ENCODE data around the gene CDH8.

Gene CDH8

DNA sequence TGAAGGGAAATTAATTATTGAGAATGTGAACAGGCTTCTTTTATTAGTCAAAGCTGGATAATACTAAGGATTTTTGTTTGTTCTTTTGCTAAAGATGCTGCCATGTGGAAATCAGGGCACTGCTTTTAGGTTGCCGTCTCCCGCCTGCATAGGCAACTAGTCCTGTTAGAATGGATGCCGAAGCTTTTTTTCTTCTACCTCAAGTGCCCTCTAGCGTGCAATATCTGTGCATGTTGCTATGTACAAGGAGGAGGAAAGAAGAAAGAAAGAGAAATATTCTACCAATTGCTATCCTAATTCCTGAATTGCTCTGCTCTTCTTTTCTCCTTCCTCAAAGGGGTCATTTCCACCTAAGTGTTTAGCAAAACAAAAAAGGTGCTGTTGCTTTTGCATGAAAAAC is 5.2 kb upstream of the CDH8 start:
- peaks cover 4% of the 10 kb centered on the region for H3K9me3 Mint-ChIP-seq
- H3K27me3 Mint-ChIP-seq: peaks cover 13% of the 10 kb centered on the region
- H3K36me3 Mint-ChIP-seq (ENCODE audit: low read depth): no peaks in the 10 kb centered on the region
- no peak overlapping the region for H3K27ac Mint-ChIP-seq
- no peaks in the 10 kb centered on the region for H3K4me1 Mint-ChIP-seq (ENCODE audit: low read depth)
- H3K4me3 Mint-ChIP-seq: no peak overlapping the region

DNA sequence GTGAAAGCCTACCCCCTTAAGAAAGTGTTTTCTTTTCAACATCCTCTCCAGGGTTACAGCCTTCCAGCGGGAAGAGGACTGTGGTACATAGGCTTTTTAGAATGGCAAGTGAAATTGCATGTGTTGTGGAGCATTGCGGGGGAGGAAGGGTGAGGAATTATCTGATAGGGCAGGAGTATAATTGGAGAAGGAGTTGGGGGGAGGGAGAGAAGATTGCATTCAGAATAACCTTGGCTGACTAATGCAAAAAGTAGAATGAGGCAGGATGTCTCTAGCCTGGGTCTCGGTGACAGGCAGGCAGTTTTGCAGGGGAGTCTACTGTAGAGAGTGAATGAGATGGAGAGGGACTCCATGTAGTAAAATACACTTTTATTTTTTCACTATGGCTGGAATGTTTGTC is 2.4 kb upstream of the CDH8 start:
- Mint-ChIP-seq H3K27ac (no peak overlapping the region), H3K9me3 (peaks cover 3% of the 10 kb centered on the region), H3K4me3 (no peak overlapping the region), H3K27me3 (peaks cover 23% of the 10 kb centered on the region), H3K36me3 (ENCODE audit: low read depth) (no peaks in the 10 kb centered on the region), H3K4me1 (ENCODE audit: low read depth) (no peaks in the 10 kb centered on the region)

DNA sequence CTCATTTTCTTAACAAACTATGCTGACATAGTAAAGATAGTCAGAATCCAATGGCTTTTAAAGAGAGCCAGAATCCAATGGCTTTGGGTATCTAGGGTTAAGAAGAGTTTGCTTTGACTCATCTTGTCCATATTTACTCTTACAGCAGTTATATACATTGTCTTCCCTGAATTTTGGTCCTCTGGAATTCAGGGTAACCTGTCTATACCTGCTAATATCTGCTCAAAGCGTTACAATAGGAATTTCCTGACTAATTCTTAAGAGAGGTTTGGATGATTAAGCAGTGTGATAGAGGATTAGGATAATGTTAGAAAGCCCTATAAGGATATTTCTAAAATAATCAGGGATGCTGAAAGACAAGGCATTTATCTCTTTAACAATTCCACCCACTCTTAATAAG is 2.0 kb upstream of the CDH8 start:
- H3K9me3 Mint-ChIP-seq: no peaks in the 10 kb centered on the region

GRCh38 chr16:62036802-62037135 is 531 bp upstream of the CDH8 start:
- Mint-ChIP-seq H3K27ac (no peak overlapping the region), H3K27me3 (peaks cover 30% of the 10 kb centered on the region), H3K36me3 (ENCODE audit: low read depth) (no peaks in the 10 kb centered on the region), H3K9me3 (no peaks in the 10 kb centered on the region), H3K4me1 (ENCODE audit: low read depth) (no peaks in the 10 kb centered on the region), H3K4me3 (no peak overlapping the region)

More for the DNA sequence above, 2.0 kb upstream of the CDH8 start:
- Mint-ChIP-seq H3K27ac (no peak overlapping the region), H3K36me3 (ENCODE audit: low read depth) (no peaks in the 10 kb centered on the region), H3K27me3 (peaks cover 27% of the 10 kb centered on the region), H3K4me3 (no peak overlapping the region), H3K4me1 (ENCODE audit: low read depth) (no peaks in the 10 kb centered on the region)

DNA sequence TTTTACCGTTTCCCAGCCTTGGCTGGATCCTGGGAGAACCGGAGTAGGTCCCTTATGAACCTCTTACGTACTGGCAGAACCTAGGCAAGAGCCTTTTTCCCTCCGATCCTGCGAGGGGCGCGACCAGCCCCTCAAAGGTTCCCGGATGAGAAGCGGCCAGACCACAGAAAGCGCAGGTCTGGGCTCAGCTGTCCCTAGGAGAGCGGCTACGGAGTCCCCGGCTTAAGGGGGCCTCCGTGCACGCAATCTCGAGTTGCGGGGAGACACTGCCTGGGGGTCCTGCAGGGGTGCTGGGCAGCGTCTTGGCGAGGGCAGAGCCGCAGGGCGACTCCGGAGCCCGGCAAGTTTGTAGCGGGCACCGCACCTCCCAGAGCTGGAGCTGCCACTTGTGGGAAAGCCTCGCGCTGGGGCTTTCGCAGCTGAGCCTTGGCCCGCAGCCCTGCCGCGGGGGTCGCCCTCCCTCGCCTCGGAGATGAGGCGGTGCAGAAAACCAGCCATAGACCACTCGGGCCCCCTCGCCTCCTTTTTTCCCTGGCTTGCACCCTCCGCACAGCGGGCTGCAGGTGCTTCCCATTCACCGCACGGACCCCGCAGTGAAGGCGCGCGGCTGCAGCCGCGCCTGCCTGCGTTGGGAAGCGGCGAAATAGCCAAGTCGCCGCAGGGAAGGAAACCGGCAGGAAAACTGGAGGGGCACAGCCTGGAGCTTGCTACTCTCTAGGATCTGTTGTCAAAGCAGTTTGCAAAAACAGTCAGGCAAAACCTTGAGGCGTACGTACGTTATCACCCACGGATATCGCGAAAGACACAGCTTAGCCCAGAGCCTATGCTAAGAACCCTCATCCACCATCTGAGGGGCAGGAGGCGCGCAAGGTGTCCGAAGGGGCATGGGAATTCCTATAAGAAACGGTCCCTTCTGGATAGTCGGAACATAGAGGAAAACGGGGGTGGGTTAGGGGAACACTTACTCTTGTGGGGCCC is 834 bp downstream of the CDH8 start:
- H3K9me3 Mint-ChIP-seq: no peaks in the 10 kb centered on the region

GRCh38 chr16:62034231-62035114 is 1.8 kb downstream of the CDH8 start:
- Mint-ChIP-seq H3K27ac (no peak overlapping the region), H3K27me3 (peaks cover 30% of the 10 kb centered on the region), H3K4me1 (ENCODE audit: low read depth) (no peaks in the 10 kb centered on the region), H3K36me3 (ENCODE audit: low read depth) (no peaks in the 10 kb centered on the region), H3K4me3 (no peak overlapping the region), H3K9me3 (peaks cover under 1% of the 10 kb centered on the region)

More for the DNA sequence above, 834 bp downstream of the CDH8 start:
- no peak overlapping the region for H3K4me3 Mint-ChIP-seq
- H3K27ac Mint-ChIP-seq: no peak overlapping the region
- no peaks in the 10 kb centered on the region for H3K4me1 Mint-ChIP-seq (ENCODE audit: low read depth)
- peaks cover 30% of the 10 kb centered on the region for H3K27me3 Mint-ChIP-seq
- no peaks in the 10 kb centered on the region for H3K36me3 Mint-ChIP-seq (ENCODE audit: low read depth)

GRCh38 chr16:62033065-62033464 is 3.2 kb downstream of the CDH8 start:
- no peaks in the 10 kb centered on the region for H3K4me1 Mint-ChIP-seq (ENCODE audit: low read depth)
- H3K9me3 Mint-ChIP-seq: peaks cover 3% of the 10 kb centered on the region
- H3K4me3 Mint-ChIP-seq: no peak overlapping the region
- H3K27me3 Mint-ChIP-seq: peaks cover 25% of the 10 kb centered on the region
- H3K36me3 Mint-ChIP-seq (ENCODE audit: low read depth): no peaks in the 10 kb centered on the region
- H3K27ac Mint-ChIP-seq: no peak overlapping the region

GRCh38 chr16:62029947-62030346 is 6.3 kb downstream of the CDH8 start:
- Mint-ChIP-seq H3K27me3 (peaks cover 17% of the 10 kb centered on the region), H3K4me1 (ENCODE audit: low read depth) (no peaks in the 10 kb centered on the region), H3K36me3 (ENCODE audit: low read depth) (no peaks in the 10 kb centered on the region), H3K27ac (no peak overlapping the region), H3K9me3 (peaks cover 3% of the 10 kb centered on the region), H3K4me3 (no peak overlapping the region)

- Mint-ChIP-seq H3K27ac (no peak overlapping the region), H3K4me1 (ENCODE audit: low read depth) (no peaks in the 10 kb centered on the region), H3K27me3 (no peaks in the 10 kb centered on the region), H3K9me3 (no peaks in the 10 kb centered on the region), H3K4me3 (no peak overlapping the region), H3K36me3 (ENCODE audit: low read depth) (no peaks in the 10 kb centered on the region)
These were observed 13.6 kb downstream of the CDH8 start for GRCh38 chr16:62022688-62023087.

- no peak overlapping the region for H3K4me3 Mint-ChIP-seq
- no peaks in the 10 kb centered on the region for H3K4me1 Mint-ChIP-seq (ENCODE audit: low read depth)
- no peaks in the 10 kb centered on the region for H3K27me3 Mint-ChIP-seq
- H3K27ac Mint-ChIP-seq: no peak overlapping the region
- H3K36me3 Mint-ChIP-seq (ENCODE audit: low read depth): no peaks in the 10 kb centered on the region
- H3K9me3 Mint-ChIP-seq: no peaks in the 10 kb centered on the region
These were observed 15.1 kb downstream of the CDH8 start for GRCh38 chr16:62021161-62021581.

DNA sequence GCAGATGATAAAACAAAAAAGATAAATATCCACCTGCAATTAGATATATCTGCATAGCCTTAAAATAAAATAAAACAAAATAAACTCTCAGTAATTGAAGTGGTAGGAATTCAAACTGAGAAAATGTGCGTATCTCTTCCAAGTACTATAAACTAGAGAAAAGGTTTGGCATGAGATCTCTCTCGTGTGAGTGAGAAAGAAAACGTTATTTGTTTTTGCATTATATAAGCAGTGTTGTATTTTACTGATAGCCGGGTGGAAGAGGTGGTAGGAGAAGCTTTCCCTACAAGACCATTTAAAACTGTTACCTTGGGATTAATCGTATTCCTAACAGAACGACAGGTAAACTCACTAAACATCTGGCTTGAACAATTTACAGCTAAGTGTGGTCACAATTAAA is 15.6 kb downstream of the CDH8 start:
- Mint-ChIP-seq H3K4me3 (no peak overlapping the region), H3K36me3 (ENCODE audit: low read depth) (no peaks in the 10 kb centered on the region), H3K4me1 (ENCODE audit: low read depth) (no peaks in the 10 kb centered on the region), H3K9me3 (no peaks in the 10 kb centered on the region), H3K27me3 (no peaks in the 10 kb centered on the region), H3K27ac (no peak overlapping the region)

GRCh38 chr16:62019851-62020250 is 16.4 kb downstream of the CDH8 start:
- Mint-ChIP-seq H3K9me3 (no peaks in the 10 kb centered on the region), H3K36me3 (ENCODE audit: low read depth) (no peaks in the 10 kb centered on the region), H3K4me1 (ENCODE audit: low read depth) (no peaks in the 10 kb centered on the region), H3K27me3 (no peaks in the 10 kb centered on the region), H3K4me3 (no peak overlapping the region), H3K27ac (no peak overlapping the region)

- H3K36me3 Mint-ChIP-seq (ENCODE audit: low read depth): no peaks in the 10 kb centered on the region
- H3K27ac Mint-ChIP-seq: no peak overlapping the region
- H3K27me3 Mint-ChIP-seq: no peaks in the 10 kb centered on the region
- no peaks in the 10 kb centered on the region for H3K4me1 Mint-ChIP-seq (ENCODE audit: low read depth)
- H3K9me3 Mint-ChIP-seq: no peaks in the 10 kb centered on the region
- no peak overlapping the region for H3K4me3 Mint-ChIP-seq
These were observed 17.8 kb downstream of the CDH8 start for GRCh38 chr16:62018301-62019060.

- Mint-ChIP-seq H3K9me3 (no peaks in the 10 kb centered on the region), H3K4me1 (ENCODE audit: low read depth) (no peaks in the 10 kb centered on the region), H3K4me3 (no peak overlapping the region), H3K36me3 (ENCODE audit: low read depth) (no peaks in the 10 kb centered on the region), H3K27me3 (no peaks in the 10 kb centered on the region), H3K27ac (no peak overlapping the region)
These were observed 21.8 kb downstream of the CDH8 start for GRCh38 chr16:62014319-62014923.

Data from stimulated activated naive CD8-positive, alpha-beta T cell treated with anti-CD3 and anti-CD28 coated beads, Interleukin-15, Interleukin-2, amounts not matched to agents 100 ng/mL and 50 ng/mL, for 24 hours (primary cell).